GM11168 (cell line): Measurements from ENCODE around the gene XRCC4.
"Not testable (repeated sequence)": the region's sequence is repeated elsewhere in the genome, so short reads cannot be mapped to it uniquely, and the experiment has no call there.

ENCODE experiments used
- in situ Hi-C: fragments of 300-500 bp; cut with MboI; formaldehyde crosslinking; loops from one replicate; pipeline ENCODE4 v1.12.0; 2022; ENCODE audit warnings: low sequenced_read_pairs; ENCODE audit not compliant: unreplicated experiment

XRCC4 gene

DNA sequence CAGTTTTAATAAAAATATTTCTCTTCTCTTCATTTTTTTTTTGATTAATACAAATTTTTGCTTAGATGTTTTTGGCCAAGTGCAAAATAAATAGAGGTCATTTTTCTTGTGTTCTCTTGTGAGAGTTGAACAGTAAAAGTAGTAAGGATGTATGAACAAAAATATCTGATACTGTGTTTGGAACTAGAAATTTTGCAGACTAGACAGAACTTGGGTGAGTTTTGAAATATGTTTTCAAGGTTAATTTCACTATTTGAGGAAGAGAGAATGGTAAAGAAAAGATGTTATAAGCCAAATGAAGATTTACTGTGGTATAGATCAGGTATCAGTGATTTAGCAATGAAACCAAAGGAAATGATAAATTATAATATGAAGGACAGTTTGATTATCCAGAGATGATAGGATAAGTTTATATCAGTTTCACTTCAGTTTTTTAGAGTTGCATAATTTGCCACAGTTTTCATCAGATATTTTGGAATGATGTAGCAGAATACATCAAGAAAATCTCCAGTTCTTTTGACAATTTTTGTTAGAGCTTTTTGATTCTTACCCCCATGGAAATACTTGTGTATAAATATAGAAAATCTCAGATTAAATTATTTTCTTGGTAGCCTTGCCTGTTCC is 246.3 kb downstream of the XRCC4 start:
- in situ Hi-C loops = no loop called here

DNA sequence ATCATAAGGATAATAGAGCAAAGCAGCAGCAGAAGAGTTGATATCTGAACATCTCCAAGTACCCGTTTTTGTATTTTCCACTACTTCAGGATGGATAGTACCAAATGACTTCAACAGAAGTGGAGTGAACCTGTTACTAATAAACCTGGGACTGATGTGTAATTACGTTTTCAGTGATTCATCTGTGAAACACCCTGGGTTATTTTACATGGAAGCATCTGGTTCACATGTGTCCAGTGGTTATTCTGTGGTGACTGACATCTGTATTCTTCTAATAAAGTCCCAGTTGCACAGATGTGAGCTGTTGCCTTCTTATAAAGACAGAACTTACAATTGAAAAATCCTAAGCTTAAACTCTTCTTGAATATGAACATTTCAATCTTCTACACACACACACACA is 254.5 kb downstream of the XRCC4 start:
- in situ Hi-C loops = no loop called here

DNA sequence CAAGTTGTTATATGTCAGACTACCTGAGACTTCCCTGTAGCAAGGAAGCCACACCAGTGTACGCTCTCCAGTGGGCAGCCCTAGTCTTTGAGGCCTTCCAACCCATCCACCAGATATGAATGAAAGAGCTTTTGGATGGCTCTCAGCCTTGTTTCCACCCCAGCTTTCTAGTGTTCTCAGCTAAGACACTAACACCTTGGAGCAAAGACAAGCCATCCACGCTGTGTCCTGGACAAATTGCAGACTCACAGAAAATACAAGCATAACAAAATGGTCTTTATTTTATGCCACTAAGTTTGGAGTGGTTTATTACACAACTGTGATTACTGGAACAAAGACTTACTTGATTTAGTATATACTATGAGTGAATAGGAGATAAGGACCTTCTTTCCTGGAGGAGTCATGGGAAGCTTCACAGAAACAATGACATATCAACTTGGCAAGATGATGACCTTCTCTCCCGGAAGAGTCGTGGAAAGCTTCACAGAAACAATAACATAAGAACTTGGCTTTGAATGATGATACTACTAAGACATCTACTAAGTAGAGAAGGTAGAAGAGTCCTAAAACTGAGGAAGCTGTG is 260.2 kb downstream of the XRCC4 start:
- in situ Hi-C loops = no loop called here

DNA sequence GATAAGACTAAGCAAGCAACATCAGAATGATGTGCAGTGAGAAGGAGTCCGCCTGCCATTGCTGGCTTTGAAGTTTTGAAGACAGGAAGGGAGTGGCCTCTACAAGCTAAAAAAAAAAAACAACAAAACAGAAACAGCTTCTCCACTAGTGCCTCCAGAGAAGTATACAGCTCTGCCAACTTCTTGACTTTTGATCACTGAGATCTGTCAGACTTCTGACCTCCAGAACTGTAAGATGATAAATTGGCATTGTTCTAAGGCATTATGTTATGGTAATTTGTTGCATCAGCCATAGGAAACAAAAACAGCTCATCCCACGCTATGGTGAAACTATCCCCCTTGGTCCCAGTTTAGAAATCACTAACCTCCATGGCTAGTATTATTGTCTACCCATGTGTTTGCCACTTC is 263.2 kb downstream of the XRCC4 start:
- in situ Hi-C loops = no loop called here

DNA sequence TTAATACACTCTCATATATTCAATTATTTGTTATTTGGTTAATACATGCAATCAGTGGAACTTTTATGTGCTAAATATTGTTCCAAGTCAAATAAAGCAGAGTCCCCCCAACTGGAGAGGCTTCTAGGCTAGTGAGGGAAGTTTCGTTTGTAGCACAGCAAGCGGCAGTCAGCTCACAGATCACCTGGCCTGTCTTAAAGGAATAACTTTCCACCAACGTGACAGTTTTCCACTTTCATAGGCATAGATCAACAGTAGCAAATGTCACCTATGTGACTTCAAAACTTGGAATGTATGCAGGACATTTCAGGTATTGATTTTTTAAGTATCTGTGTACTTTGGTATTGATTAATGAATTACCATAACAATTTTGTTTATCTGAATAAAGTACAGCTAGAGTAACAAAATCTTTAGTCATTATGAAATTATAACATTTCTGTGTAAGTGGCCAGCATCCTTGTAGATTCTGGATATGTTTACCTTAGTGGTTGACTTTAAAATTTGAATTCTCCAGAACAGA is 264.5 kb downstream of the XRCC4 start:
- in situ Hi-C loops = no loop called here

DNA sequence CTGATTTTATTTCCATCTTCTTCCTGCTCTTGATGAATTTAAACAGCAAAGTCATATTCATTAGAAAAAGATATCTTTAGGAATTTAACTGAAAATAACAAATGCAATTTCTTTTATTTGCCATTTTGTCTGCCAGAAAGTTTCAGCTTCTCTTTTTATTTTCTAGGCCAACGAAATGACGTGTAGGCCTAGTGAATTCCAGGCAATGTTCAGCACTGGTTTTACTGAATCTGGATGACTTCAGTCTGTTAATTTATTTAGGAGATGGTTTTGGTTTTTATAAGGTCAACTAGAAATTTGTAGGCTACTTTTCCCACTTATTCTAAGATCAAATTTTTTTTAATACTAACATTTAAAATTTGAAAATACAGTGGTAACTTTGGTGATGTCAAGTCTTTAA is 265.1 kb downstream of the XRCC4 start:
- in situ Hi-C loops = no loop called here

DNA sequence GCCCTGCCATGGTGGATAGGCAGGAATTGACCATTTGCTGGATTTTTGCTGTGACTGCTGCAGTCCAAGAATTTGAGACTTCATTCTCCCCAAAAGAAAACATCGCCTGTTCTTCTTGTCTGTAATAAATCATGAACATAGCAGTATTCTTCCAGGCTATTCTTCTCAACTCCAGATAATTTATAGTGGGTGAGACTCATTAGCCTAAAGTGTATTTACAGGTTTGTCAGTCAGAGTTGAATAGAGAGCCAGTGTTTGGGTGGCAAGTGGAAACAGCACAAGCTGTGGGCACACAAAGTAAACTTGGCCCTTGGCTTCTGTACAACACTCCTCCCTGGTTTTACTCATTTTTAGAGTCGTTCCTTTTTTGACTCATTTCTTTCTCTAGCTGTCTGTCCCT is 266.0 kb downstream of the XRCC4 start:
- in situ Hi-C loops = no loop called here

DNA sequence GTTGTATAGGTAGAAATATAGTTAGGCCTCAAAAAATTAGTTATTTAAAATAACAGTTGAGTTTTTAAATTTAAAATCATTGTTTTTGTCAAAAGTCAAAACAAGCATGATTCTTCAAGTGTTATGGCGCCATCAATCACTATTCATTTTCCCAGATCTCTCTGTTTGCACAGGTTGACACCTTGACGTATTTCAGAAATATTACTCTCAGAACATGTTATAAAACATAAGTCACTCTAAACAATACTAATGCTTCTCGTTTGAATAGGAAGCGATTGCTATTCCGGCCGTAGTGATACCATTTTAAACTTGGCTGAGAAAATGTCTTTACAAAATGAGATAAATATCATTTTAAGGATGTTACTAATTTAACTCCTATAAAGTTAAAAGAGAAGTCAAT is 268.1 kb downstream of the XRCC4 start:
- in situ Hi-C loops = no loop called here

DNA sequence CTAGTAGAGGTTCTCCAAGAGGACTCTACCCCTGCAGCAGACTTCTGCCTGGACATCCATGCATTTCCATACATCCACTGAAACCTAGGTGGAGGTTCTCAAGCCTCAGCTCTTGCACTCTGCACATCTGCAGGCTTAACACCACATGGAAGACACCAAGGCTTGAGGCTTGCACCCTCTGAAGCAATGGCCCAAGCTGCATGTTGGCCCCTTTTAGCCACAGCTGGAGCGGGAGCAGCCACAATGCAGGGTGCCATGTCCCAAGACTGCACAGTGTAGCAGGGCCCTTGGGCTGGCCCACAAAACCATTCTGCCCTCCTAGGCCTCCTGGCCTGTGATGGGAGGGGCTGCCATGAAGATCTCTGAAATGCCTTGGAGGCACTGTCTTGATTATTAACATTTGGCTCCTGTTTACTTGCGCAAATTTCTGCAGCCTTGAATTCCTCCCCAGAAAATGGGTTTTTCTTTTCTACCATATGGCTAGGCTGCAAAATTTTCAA is 271.0 kb downstream of the XRCC4 start:
- in situ Hi-C loops = no loop called here

DNA sequence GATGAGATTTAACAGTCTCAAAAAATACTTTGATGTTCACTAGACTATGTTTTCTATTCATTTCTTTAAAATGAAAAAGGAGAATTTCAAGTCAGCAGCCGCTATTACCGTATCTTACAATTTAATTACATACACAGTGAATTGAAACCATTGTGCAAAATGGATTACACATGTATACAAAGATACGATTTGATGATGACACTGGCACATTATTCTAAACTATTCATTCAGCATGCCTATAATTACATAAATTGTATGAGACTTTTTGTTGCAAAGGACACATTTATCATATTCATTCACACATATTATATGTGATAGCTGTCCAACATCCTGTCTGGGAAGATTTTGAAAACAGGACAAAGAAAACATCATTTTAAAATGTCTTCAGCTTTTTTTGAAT is 275.9 kb downstream of the XRCC4 start:
- in situ Hi-C loops = no loop called here

DNA sequence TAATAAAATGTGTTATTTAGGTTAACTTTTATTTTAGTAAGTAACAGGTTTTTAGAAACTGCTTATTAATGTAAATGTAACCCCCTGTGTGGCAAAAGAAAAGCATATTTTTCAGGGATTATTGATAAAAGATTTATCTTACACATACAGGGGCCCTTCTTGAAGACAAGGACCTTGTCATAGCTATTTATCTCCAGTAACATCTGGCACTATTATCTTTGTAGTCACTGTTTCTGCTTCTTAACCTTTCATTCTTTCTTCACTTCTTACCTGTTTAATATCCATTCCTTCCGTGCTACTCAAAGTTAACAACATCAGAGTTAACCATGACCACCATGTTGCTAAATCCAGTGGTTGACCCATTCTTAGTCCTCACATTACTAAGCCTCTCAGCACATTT is 276.4 kb downstream of the XRCC4 start:
- in situ Hi-C loops = no loop called here

DNA sequence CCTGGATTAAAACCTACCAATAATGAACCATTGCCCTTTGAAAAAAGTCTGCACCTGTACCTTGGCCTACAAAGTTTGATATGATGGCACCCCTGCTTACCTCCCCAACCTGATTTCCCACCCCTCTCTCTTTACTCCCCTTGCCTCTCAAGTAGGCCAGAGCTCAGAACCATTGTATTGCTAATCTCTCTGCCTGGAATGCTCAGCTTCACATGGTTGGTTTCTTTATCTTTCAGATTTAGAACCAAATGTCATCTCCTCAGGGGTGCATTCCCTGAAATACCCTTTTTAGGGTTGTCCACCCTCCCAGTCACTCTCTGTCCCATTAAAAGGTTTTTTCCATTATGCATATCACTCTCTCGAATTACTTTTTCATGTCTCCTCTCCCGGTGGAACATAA is 277.6 kb downstream of the XRCC4 start:
- in situ Hi-C loops = no loop called here

DNA sequence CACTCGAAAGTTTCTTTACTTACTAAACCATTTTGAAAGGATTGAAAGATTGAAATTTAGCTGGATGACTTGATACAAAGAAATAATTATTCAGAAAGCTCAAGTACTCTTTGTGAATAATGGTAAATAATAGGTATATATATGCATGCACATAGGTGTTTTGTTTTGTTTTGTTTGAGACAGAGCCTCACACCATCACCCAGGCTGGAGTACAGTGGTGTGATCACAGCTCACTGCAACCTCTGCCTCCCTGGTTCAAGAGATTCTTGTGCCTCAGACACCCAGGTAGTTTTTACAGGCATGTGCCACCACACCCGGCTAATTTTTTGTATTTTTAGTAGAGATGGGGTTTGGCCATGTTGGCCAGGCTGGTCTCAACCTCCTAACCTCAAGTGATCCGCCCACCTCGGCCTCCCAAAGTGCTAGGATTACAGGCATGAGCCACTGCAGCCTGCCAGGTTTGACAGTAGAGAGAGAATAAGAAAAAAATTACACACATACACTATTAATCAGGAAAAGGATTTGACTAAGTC is 278.2 kb downstream of the XRCC4 start:
- in situ Hi-C loops = not testable (repeated sequence)

DNA sequence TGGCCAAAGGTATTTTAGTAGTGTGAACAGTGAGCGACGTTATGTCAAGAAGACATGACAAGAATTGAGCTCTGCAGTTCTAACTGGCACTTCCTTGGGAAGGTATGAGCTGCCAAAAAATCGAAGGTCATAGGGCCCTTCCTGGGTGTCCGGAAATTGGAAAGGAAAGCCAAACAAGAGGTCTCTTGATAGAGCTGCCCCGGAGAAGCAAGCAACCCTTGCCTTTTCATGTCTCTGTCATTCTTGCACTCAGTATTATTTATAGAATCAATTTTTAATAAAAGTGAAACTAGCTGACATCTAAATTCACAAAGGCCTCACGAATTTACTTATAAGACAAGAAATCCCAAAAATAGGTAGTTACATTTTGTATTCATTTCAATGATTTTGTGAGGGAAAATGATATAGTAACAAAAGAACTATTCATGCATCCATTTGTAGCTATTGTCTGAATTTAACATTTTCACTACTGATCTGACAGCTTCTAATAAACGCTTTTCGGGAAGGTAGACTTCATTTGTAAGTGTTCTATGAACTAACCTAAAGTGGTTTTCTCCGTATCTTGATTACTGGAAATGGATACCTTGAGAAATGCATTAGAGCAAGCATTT is 280.4 kb downstream of the XRCC4 start:
- in situ Hi-C loops = no loop called here

DNA sequence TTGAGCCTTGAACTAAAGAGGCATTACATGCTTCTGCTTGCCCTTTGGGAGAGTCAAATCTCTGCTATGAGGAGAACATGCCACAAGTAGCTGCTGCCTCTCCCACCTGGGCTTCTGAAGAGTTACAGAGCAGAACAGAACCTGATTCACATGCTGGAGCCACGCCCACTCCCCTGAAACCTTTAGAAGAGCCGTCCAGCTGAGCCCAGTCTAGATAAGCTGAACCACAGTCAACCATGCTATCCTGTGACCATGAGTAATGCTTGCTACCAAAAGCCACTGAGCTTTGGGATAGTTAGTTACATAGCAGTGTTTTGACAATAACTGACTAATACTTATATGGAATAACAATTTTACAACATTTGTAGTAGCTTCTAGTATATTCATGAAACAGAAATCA is 283.2 kb downstream of the XRCC4 start:
- in situ Hi-C loops = no loop called here

DNA sequence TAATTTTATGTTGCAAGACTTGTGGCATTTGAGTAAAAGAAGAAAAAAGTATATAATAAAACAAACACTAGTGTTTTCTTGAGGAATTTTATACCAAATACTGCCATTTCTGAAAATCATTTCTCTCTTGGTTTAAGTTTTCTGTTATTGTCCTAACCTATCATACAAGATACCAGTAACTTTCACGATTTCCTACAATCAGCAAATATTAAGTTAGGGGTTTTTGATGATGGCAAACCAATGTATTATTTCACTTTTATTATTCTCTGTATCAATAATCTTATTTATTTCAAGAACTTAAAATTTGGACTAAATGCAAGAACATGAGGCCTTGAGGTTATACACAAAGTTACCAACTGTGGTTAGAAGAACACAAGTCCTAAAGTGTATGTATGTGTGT is 285.2 kb downstream of the XRCC4 start:
- in situ Hi-C loops = no loop called here

DNA sequence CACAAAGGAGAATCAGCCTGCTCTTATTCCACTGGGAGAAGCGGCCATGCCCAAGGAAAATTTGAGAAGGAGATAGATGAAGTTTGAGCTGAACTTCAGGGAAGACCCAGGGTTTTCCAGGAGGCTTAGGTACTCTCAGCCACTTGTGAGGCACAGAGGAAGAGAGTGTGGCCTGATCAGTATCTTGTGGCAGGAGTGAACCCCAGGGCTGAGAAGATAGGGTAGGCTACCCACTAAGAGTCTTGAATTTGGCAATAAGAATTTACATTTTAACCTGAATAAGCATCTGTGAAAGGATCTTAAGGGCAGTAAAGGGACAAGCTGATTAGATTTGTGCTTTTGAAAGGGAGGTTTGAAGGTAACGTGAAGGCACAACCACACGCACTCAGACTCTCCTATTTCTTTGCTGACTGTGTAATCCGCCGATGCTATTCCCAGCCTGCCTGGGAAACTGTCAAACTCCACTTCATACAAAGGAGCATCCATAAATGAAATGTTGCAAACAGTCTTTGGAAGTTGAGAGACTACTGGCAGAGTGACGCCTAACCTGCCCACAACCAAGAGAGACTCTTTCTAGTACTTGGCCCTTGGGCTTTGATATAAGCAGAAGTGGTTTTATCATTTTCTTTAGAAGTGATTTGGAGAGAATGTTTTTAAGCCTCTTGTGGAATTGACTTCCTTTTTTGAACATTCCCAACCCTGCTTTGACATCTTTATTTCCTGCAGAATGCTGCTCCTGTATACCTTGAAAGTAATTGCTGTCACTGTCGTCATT is 286.0 kb downstream of the XRCC4 start:
- in situ Hi-C loops = no loop called here

DNA sequence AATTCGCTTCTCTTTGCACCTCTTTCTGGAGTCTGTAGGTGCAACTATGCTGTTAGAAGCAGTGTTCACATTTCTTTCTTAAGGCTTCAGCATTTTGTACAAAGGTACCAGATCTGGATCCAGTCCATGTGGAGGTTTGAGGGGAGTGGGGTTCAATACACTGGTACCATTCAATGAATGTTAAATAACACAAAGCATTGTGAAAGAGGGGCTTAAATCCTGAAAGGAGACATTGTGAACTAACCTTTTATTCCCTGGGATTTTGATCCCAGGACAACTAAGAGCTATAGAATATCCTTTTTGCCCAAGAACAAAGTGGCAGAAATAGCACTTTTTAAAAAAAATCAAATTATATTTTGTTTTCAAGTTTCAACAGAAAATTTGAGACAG is 286.5 kb downstream of the XRCC4 start:
- in situ Hi-C loops = no loop called here

DNA sequence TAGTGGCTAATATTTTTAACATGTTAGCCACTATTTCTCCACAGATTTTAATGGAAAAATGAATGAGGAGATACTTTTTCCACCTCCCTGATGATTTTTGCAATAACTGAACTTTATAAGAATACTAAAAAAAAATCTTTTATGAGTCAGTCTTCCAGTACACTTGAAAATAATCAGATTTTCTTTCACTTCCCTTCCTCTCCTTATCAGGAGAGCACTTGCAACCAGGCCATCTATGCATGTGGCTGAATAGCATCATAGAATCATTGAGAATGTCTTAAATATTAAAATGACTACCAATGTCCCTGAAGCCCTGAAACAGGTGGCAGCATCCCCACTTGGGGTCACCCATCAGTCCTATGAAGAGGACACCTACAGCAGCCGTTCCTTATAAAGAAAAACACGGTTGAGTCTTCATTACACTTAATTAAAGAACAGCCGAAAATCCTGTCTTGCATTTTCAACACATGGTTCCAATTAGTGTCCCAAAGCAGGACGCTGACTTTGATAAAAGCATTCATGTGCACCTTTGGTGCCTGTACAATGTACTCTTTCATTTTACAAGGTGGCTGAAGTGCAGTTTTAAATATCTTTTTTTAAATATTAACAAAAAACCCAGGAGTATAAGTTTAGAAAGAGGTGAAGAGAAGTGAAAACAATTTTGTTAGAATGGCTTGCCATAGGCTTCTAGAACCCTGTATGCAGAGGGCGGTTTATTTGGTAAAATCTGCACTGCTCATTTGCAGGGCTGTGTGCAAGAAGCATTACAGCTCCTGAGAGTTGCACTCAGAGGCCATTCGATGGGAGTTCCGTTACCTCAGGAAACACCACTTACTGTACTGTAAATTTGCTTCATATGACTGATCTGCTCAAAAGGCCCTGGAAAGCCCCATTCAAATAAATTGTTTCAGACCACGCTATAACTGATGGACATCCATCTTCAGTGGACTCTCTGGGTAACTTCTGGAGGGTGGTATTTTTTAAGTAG is 287.3 kb downstream of the XRCC4 start:
- in situ Hi-C loops = no loop called here

DNA sequence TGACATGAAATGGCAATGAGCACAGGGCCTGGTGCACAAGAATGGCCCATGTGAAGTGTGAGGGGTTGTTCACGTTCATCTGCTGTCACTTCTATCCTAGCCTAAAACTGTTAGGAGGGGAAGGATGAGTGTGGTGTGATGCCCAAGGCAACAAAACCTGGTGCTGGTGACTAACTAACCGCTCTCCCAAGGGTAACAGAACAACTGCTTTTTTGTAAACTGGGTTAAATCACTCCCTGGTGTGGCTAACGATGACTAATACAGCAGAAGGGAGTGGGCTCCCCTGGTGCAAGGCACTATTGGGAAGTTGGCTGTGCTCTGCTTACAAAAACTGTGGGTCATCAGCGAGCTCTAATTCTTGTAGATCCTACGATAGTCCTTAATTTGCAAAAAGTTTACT is 291.0 kb downstream of the XRCC4 start:
- in situ Hi-C loops = no loop called here
